AG04449 (cell line): ENCODE data around the gene USP49.

Experiments used
- CTCF ChIA-PET: fragments of 350-600 bp; formaldehyde crosslinking; extraction: SDS; loops from one replicate; lab custom pipeline; 2021; ENCODE audit warnings: antibody characterized with exemption; lab: Yijun Ruan, JAX
- POLR2A ChIA-PET: fragments of 400-600, 350-600 bp; formaldehyde crosslinking; extraction: SDS; loops from one replicate; lab custom pipeline; 2020; ENCODE audit warnings: antibody characterized with exemption, inconsistent platforms; lab: Yijun Ruan, JAX
- DNase-seq: peaks from one replicate; pipeline ENCODE4 v3.0.0-alpha.2; 2010; ENCODE audit warnings: low read depth, low spot score
- H3K4me3 ChIP-seq: 2 replicates; pipeline ENCODE4 v1.5.1; 2011; ENCODE audit warnings: low read depth, mild to moderate bottlenecking, control low read depth, low read length
- CTCF ChIP-seq: IDR thresholded peaks from one replicate; pipeline ENCODE4 v1.5.1; 2011; ENCODE audit warnings: mild to moderate bottlenecking, moderate library complexity, low read length, control low read depth, inconsistent platforms; ENCODE audit not compliant: insufficient read depth; ENCODE audit errors: missing control alignments

The USP49 gene

DNA sequence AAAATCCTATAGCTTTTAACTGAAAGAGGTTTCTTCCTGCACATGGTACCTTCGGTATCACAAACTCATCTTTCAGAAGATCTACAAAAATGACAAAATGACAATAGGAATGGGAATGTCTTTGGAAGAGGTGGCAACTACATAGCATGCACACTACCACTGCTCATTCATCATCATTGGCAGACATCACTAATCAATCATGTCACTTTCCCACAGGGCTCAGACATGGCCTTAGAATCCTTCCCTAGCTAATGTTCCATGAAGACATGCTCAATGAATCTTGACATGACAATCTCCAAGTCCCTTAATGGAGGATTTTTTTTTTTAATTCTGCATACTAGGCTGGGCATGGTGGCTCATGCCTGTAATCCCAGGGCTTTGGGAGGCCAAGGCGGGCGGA is 144.8 kb downstream of the USP49 start:
- no peak for DNase-seq
- POLR2A ChIA-PET, result no interaction called here
- no peak for TF ChIP-seq CTCF
- CTCF ChIA-PET, result interaction anchor here (1.0 to 1.6 kb wide), 2 partner anchors 11 to 25 kb away, joined by 3 to 6 read pairs; no protein-coding TSS in a partner anchor
- no peak overlapping the region for H3K4me3 ChIP-seq

- POLR2A ChIA-PET, result interaction anchor here (0.7 kb wide), 1 partner anchor 1295 kb away, joined by 5 read pairs; no protein-coding TSS in a partner anchor
- no peak for TF ChIP-seq CTCF
- DNase-seq, result no peak
- H3K4me3 ChIP-seq, result no peak overlapping the region
- CTCF ChIA-PET, result interaction anchor here (0.7 to 2.4 kb wide), 2 partner anchors 13 to 296 kb away, joined by 5 to 14 read pairs; partner anchors contain the start of gene TFEB
These were observed 146.6 kb downstream of the USP49 start for GRCh38 chr6:41748542-41748941.

- CTCF ChIA-PET, result interaction anchor here (0.7 to 2.4 kb wide), 2 partner anchors 12 to 296 kb away, joined by 5 to 14 read pairs; partner anchors contain the start of gene TFEB
- POLR2A ChIA-PET, result no interaction called here
These were observed 147.1 kb downstream of the USP49 start for GRCh38 chr6:41748102-41748477.

DNA sequence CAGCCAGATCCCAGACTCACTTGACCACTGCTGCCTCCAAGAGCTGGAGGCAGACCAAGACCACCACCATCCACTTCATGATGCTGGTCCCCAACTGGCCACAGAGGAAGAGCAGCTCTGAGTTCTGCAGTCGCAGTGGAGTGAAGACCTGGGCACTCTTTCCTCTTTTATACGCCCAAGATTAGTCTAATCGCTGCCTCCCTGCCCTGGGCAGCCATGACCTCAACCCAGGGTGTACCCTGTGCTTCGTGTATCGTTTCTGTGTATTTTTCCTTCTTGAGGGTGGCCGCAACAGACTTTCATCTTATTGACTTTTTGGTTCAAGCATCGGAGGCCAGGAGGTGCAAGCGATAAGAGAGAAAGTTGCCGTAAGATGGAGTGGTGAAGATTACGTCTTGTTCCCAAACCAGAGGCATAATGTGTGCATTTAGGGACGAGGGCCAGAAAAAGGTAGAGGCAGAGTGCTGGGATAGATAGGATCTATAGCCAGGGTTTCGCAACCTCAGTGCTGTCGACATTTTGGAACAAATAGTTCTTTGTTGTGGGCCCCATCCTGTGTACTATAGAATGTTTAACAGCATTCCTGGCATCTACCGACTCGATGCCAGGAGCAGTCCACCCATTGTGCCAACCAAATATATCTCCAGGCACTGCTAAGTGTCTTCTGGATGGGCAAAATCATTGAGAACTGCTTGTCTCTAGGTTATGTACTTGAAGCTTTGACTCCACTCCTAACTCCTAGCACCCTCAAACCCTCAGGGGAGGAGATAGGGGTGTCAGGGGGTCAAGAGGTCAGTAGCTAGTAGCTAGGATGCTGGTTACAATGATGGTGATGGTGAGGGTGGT is 147.7 kb downstream of the USP49 start, which contains the start of gene PGC:
Gene PGC (minus strand): TSS at position 142 of the 846 bp plus-strand sequence. CDS start 63 bp downstream, at position 79.
- ChIA-PET CTCF (interaction anchor here (0.7 to 2.4 kb wide), 3 partner anchors 12 to 297 kb away, joined by 3 to 14 read pairs (median 5); partner anchors contain the start of gene TFEB), POLR2A (no interaction called here)
- no peak for TF ChIP-seq CTCF
- no peak for DNase-seq
- H3K4me3 ChIP-seq, result no peak within 1 kb of the TSS

More at GRCh38 chr6:41748102-41748477, 147.1 kb downstream of the USP49 start:
- TF ChIP-seq CTCF, result no peak
- H3K4me3 ChIP-seq, result no peak overlapping the region
- no peak for DNase-seq

- ChIA-PET CTCF (interaction anchor here (0.9 kb wide), 1 partner anchor 11 kb away, joined by 3 read pairs; no protein-coding TSS in a partner anchor), POLR2A (no interaction called here)
- DNase-seq, result no peak
- TF ChIP-seq CTCF, result no peak
- no peak overlapping the region for H3K4me3 ChIP-seq
These were observed 149.1 kb downstream of the USP49 start for GRCh38 chr6:41746107-41746506.

- no peak overlapping the region for H3K4me3 ChIP-seq
- DNase-seq, result no peak
- POLR2A ChIA-PET, result no interaction called here
- CTCF ChIA-PET, result no interaction called here
- no peak for TF ChIP-seq CTCF
These were observed 150.9 kb downstream of the USP49 start for GRCh38 chr6:41744236-41744787.
